Panc1 (cell line): Measurements from ENCODE around the gene RRP12. TPM values are rescaled to one million over a fixed set of nuclear protein-coding genes. Genes with fewer than 3 reads are reported as not detected.

ENCODE experiments used
- ATAC-seq: fragments of 200-7000 bp; cut with Tn5 transposase; 2 replicates; pipeline ENCODE4 v1.9.1; 2020; ENCODE audit warnings: mild to moderate bottlenecking, moderate library complexity
- BruUV-seq: library from RNA; stranded (reverse); fragments of 400-500 nt; replicated peaks from 2 replicates; lab custom pipeline; 2021; lab: Mats Ljungman, UMichigan
- CTCF ChIA-PET: fragments of 300-600 bp; sonication (Branson Sonifier 250); formaldehyde crosslinking; loops from one replicate; lab custom pipeline; 2022; ENCODE audit warnings: antibody characterized with exemption; lab: Charles Lee
- POLR2A ChIA-PET: fragments of 300-600 bp; sonication (Branson Sonifier 250); formaldehyde crosslinking; loops from one replicate; lab custom pipeline; 2022; ENCODE audit warnings: antibody characterized with exemption; lab: Charles Lee
- DNase-seq: peaks from one replicate; pipeline ENCODE4 v3.0.0-alpha.2; 2010; ENCODE audit warnings: low read depth, low spot score
- H3K27ac ChIP-seq: 2 replicates; pipeline ENCODE4 v1.5.1; 2011; ENCODE audit warnings: mild to moderate bottlenecking, low read length, inconsistent platforms
- H3K27me3 ChIP-seq: fragments of 200-500 bp; sonication (Bioruptor generic); 2 replicates; pipeline ENCODE4 v1.6.0; 2014; ENCODE audit warnings: low read length, inconsistent platforms; ENCODE audit not compliant: control insufficient read depth, insufficient read depth
- H3K36me3 ChIP-seq: fragments of 200-500 bp; sonication (Bioruptor generic); 2 replicates; pipeline ENCODE4 v1.5.1; 2014; ENCODE audit warnings: inconsistent platforms, mild to moderate bottlenecking, low read length, moderate library complexity; ENCODE audit not compliant: control insufficient read depth, insufficient read depth
- H3K4me1 ChIP-seq: 2 replicates; pipeline ENCODE4 v1.5.1; 2011; ENCODE audit warnings: inconsistent platforms, mild to moderate bottlenecking, low read length, moderate library complexity; ENCODE audit not compliant: control insufficient read depth, insufficient read depth
- H3K4me3 ChIP-seq, 2 experiments: 2 replicates each; pipeline ENCODE4 v1.5.1; 2011 to 2012; ENCODE audit warnings: low read depth in 2 of 2, low read length in 2 of 2, mild to moderate bottlenecking in 2 of 2, inconsistent platforms in 1 of 2, moderate library complexity in 1 of 2
- H3K9me3 ChIP-seq: fragments of 200-500 bp; sonication (Bioruptor generic); 2 replicates; pipeline ENCODE4 v1.5.1; 2014; ENCODE audit warnings: low read depth, mild to moderate bottlenecking, inconsistent platforms, low read length, moderate library complexity; ENCODE audit not compliant: control insufficient read depth, insufficient read depth
- POLR2AphosphoS5 ChIP-seq: IDR thresholded peaks from 2 replicates; pipeline ENCODE4 v1.6.1; 2012; ENCODE audit warnings: mild to moderate bottlenecking, low read depth, low read length, moderate library complexity
- REST ChIP-seq, 2 experiments: IDR thresholded peaks; 2 replicates each; pipeline ENCODE4 v1.6.1; 2011 to 2012; ENCODE audit warnings: low read depth in 2 of 2, control low read depth in 1 of 2, low read length in 1 of 2, mild to moderate bottlenecking in 1 of 2, moderate library complexity in 1 of 2; ENCODE audit not compliant: insufficient read depth in 1 of 2
- SIN3A ChIP-seq: IDR thresholded peaks from 2 replicates; pipeline ENCODE4 v1.6.1; 2012; ENCODE audit warnings: low read depth, mild to moderate bottlenecking, low read length, moderate library complexity, borderline replicate concordance; ENCODE audit not compliant: insufficient read depth
- TCF7L2 ChIP-seq: IDR thresholded peaks from 2 replicates; pipeline ENCODE4 v1.6.1; 2011; ENCODE audit warnings: mild to moderate bottlenecking, low read depth, low read length, inconsistent platforms
- in situ Hi-C: cut with HindIII; loops from 2 replicates; pipeline ENCODE4 v1.10.0; 2016; ENCODE audit warnings: low sequenced_read_pairs, low pct_unique_long_range_greater_than_20kb
- intact Hi-C: fragments of 100-400 bp; cut with micrococcal nuclease; formaldehyde crosslinking; loops from one replicate; pipeline ENCODE4 v1.10.0; 2022; ENCODE audit not compliant: unreplicated experiment
- total RNA-seq: library from RNA; stranded (reverse); gene quantifications from one replicate; pipeline ENCODE4 v1.2.1, GENCODE V29; 2021; ENCODE audit not compliant: unreplicated experiment
- TF ChIP-seq, protein P1 (sequence below): fragments of 450-650 bp; IDR thresholded peaks from 2 replicates; pipeline ENCODE4 v1.5.1; 2017; ENCODE audit warnings: mild to moderate bottlenecking

The RRP12 gene
- total RNA-seq, 1 experiment from 2014 or later = 94.9 TPM

- Histone ChIP-seq H3K27me3 (no peaks in the 10 kb centered on the region), H3K4me3 (no peak overlapping the region), H3K36me3 (peaks cover 8% of the 10 kb centered on the region), H3K4me1 (no peaks in the 10 kb centered on the region), H3K9me3 (no peaks in the 10 kb centered on the region), H3K27ac (no peak overlapping the region)
- intact Hi-C loops (no loop called here), in situ Hi-C loops (no loop called here)
- CTCF ChIA-PET = interaction anchor here (0.6 kb wide), 1 partner anchor 14 kb away, joined by 3 read pairs; no protein-coding TSS in a partner anchor
- DNase-seq = no peak
- POLR2A ChIA-PET = interaction anchor here (0.9 kb wide), 1 partner anchor 77 kb away, joined by 3 read pairs; no protein-coding TSS in a partner anchor
- no peak for TF ChIP-seq POLR2AphosphoS5
- no peak for ATAC-seq
- no TSS peak for BruUV-seq
Observed at GRCh38 chr10:97358349-97358748, 42.8 kb downstream of the RRP12 start.

- no peak for DNase-seq
- in situ Hi-C loops = no loop called here
- no peaks in the 10 kb centered on the region for H3K27me3 ChIP-seq
- TF ChIP-seq SIN3A (no peak), REST (IDR thresholded peaks at IDR 0.05; ENCODE audit: insufficient read depth in 1 of 2, low read depth in 2 of 2, low read length in 1 of 2) (no peak), POLR2AphosphoS5 (no peak)
- ATAC-seq = no peak
- H3K4me3 ChIP-seq = no peak overlapping the region
- no peaks in the 10 kb centered on the region for H3K9me3 ChIP-seq
- no peak overlapping the region for H3K27ac ChIP-seq
- intact Hi-C loops = no loop called here
- H3K4me1 ChIP-seq = no peaks in the 10 kb centered on the region
- ChIA-PET CTCF (interaction anchor here (0.6 kb wide), 2 partner anchors 13 to 79 kb away, joined by 3 read pairs; no protein-coding TSS in a partner anchor), POLR2A (interaction anchor here (0.6 kb wide), 1 partner anchor 73 kb away, joined by 6 read pairs; no protein-coding TSS in a partner anchor)
- peaks cover 5% of the 10 kb centered on the region for H3K36me3 ChIP-seq
- BruUV-seq = no TSS peak
Observed at GRCh38 chr10:97356918-97357317, 44.2 kb downstream of the RRP12 start.

GRCh38 chr10:97356318-97356914 is 44.7 kb downstream of the RRP12 start:
- DNase-seq (no peak), ATAC-seq (no peak)
- H3K36me3 ChIP-seq = peaks cover 5% of the 10 kb centered on the region
- H3K27ac ChIP-seq = no peak overlapping the region
- CTCF ChIA-PET = interaction anchor here (0.6 kb wide), 2 partner anchors 13 to 78 kb away, joined by 3 read pairs; no protein-coding TSS in a partner anchor
- TSS peak; percentile 74 for BruUV-seq
- TF ChIP-seq, protein P1, sequence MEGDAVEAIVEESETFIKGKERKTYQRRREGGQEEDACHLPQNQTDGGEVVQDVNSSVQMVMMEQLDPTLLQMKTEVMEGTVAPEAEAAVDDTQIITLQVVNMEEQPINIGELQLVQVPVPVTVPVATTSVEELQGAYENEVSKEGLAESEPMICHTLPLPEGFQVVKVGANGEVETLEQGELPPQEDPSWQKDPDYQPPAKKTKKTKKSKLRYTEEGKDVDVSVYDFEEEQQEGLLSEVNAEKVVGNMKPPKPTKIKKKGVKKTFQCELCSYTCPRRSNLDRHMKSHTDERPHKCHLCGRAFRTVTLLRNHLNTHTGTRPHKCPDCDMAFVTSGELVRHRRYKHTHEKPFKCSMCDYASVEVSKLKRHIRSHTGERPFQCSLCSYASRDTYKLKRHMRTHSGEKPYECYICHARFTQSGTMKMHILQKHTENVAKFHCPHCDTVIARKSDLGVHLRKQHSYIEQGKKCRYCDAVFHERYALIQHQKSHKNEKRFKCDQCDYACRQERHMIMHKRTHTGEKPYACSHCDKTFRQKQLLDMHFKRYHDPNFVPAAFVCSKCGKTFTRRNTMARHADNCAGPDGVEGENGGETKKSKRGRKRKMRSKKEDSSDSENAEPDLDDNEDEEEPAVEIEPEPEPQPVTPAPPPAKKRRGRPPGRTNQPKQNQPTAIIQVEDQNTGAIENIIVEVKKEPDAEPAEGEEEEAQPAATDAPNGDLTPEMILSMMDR = no peak
- TF ChIP-seq SIN3A (no peak), TCF7L2 (no peak), POLR2AphosphoS5 (no peak), REST (IDR thresholded peaks at IDR 0.05; ENCODE audit: insufficient read depth in 1 of 2, low read depth in 2 of 2, low read length in 1 of 2) (no peak)
- no peak overlapping the region for H3K4me3 ChIP-seq
- no peaks in the 10 kb centered on the region for H3K27me3 ChIP-seq
- intact Hi-C loops = no loop called here
- POLR2A ChIA-PET = interaction anchor here (0.6 kb wide), 1 partner anchor 74 kb away, joined by 6 read pairs; no protein-coding TSS in a partner anchor
- H3K4me1 ChIP-seq = no peaks in the 10 kb centered on the region
- in situ Hi-C loops = no loop called here
- no peaks in the 10 kb centered on the region for H3K9me3 ChIP-seq
